Activated CD4-positive, alpha-beta T cell treated with anti-CD3 and anti-CD28 coated beads for 48 hours (primary cell): Measurements from ENCODE around the gene CELA2B.
"Not testable (repeated sequence)": the region's sequence is repeated elsewhere in the genome, so short reads cannot be mapped to it uniquely, and the experiment has no call there.

ENCODE experiments used
- DNase-seq: peaks from one replicate; pipeline ENCODE4 v3.0.0-alpha.2; 2020

CELA2B gene

DNA sequence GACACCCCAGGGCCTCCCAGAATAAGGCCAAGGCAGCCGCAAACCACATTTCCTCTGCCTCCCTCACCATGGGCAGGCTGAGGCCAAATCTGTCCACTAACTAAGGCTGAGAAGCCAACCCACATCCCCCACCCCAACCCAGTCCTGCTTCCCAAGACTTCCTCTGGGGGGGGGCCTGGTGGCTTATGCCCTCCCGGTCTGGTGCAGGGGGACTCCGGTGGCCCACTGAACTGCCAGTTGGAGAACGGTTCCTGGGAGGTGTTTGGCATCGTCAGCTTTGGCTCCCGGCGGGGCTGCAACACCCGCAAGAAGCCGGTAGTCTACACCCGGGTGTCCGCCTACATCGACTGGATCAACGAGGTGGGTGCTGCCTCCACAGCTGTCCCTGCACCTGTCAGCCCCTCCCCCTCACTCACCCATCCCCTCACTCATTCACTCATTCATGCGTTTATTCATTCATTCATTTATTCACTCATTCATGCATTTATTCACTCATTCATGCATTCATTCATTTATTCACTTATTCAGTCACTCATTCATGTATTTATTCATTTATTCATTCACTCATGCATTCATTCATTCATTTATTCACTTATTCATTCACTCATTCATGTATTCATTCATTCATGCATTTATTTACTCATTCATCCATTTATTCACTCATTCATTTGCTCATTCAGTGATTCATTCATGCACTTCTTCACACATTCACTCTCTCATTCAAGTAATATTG lies 30.3 kb upstream of the CELA2B start:
- no peak for DNase-seq

DNA sequence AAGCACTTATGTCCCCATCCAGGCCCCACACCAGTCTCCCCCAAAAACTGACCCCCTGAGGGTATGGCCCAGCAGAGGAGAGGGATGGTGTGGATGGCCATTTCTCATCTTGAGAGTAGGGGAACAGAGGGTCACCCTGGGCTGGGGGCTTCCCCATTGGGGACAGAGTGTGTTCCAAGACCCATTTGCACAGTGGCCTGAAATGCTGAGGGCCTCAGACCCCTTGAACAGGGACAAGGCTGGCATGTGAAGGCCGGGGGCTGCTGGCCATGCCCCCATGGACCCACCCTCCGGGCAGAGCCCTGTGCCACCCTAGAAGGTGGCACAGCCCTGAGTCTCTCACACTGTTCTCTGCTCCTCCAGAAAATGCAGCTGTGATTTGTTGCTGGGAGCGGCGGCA lies 29.7 kb upstream of the CELA2B start:
- DNase-seq, result no peak

DNA sequence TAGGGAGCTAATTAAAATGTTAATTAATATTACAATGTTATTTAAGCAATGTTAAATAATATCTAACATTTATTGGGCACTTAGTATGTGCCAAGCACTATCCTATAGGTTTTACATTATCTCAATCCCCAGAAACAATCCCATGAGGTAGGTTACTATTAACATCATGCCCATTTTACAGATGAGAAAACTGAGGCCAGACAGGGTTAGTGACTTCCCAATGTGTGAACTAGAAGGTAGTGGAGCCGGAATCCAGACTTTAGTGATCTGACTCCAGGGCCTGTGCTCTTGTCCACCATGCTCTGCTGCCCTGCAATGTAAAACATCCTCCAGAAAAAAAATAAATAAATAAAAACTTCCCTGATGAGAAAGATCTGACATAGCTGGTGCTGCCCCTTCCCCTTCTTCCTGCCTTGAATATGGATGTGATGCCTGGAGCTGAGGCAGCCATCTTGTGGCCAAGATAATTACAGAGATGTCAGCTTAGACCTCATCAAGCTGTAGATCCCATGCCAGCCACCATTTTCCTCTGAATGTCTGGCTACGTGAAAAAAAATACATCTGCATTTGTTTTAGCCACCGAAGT lies 26.9 kb upstream of the CELA2B start:
- no peak for DNase-seq

DNA sequence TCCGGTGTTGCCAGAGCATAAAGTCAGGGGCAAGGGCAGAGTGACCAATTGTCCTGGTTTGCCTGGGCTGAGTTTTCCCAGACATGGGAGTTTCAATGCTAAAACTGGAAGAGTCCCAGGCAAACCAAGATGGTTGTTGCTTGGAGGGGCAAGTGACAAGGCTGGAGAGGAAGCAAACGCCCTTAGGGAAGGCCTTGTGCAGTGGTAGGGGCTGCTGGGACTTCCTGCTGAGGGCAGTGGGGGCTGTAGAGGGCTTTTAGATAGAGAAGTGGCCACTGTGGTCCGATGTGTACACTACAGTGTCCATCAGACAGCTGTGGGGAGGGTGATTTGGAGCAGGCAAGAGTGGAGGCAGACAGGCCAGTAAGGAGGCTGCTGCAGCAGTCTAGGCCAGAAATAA lies 26.3 kb upstream of the CELA2B start:
- no peak for DNase-seq

DNA sequence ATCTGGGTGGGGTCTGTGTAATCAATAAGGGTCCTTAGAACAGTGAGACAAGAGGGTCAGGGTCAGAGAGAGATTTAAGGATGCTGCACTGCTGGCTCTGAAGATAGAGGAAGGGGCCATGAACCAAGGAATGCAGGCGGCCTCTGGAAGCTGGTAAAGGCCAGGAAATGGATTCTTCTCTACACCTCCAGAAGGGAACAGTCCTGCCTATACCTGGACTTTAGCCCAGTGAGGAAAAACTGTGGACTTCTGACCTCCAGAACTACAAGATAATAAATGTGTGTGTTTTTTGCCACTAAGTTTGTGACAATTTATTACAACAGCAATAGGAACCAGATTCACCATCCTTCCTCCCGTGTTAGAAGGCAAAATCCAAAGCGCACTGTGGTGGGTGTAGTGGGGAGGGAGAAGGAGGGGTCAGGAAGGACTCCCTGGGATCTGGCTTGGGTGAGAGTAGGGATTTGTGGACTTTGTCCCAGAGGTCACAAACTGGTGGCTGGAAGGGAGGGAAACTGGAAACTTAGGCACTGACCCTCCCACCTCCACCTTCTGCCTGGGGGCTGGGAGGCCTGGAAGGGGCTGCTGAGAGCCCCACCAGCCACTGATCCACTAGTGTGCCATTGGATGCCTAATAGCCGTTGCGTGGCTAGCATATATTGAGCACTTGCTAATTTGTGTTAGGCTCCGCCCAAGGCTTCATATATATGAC lies 24.7 kb upstream of the CELA2B start:
- DNase-seq, result no peak

DNA sequence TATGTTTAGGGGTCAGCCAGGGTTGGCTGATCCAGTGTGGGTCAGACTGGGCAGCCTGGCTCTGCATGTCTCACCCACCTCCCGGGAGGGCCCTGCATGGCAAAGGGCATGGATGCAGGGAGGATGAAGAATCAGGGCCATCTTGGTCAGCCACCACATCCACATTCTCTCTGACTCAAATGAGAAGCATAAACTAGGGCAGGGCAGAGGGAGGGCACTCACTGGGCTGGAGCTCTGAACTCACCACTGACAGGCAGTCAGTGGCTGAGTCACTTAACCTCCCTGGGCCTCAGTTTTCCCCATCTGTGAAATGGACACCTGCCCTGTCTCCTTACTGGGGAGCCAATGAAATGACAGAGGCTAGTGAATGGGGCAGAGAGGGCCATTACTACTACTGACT lies 23.7 kb upstream of the CELA2B start:
- DNase-seq, result no peak

DNA sequence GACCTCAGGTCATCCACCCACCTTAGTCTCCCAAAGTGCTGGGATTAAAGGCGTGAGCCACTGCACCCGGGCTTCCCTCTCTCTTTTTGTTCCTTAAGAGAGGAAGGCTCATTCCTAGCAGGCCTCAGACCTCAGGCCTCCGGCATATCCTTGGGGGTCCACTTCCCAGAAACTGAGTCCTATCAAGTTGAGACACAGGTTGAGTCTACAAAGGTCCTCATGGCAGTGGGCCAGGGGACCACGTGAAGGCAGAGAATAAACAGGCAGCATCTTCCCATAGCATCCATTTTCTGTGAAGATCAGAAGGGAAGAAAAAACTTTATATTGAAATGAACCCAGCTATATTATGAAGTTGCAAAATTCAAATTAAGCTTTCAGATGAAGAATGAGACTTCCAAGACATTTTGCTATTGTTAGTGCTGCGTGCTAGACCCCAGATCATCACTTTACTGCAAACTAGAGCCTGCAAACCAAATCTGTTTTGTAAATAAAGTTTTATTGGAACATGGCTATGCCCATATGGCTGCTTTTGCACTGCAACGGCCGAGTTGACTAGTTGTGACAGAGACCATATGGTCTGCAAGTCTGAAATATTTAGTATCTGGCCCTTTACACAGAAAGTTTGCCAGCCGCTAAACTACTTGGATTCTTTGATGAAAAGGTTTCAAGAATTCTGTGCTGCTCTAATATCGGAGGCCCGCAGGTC lies 22.9 kb upstream of the CELA2B start:
- DNase-seq, result no peak

DNA sequence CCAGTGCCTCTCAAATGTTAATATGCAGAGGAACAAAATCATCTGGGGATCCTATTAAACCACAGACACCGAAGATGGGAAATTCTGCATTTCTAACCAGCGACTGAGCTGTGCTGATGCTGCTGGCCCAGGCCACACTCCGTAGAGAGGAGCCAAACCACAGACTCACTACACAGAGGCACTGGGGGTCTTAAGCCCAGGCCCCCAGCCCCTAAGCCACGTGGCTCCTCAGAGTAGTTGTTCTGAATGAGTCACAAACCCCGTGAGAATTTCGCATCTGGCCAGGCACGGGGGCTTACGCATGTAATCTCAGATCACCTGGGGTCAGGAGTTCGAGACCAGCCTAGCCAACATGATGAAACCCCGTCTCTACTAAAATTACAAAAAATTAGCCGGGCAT lies 22.2 kb upstream of the CELA2B start:
- no peak for DNase-seq

DNA sequence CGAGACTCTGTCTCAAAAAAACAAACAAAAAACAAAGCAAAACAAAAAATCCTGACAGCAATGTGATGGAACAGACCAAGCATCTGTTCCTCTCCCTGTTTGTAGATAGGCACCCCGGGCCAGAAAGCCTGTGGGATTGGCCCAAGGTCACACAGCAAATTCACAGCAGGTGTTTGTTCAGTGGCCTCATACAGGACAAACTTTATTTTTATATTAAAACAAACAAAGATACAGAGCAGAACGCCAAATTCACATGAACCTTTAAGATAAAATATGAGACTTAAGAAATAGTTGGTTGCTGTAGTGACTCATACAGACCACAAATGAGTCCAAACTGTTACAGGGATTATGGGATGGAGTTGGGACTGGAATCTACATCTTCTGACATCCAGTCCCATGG lies 21.6 kb upstream of the CELA2B start:
- DNase-seq, result no peak

DNA sequence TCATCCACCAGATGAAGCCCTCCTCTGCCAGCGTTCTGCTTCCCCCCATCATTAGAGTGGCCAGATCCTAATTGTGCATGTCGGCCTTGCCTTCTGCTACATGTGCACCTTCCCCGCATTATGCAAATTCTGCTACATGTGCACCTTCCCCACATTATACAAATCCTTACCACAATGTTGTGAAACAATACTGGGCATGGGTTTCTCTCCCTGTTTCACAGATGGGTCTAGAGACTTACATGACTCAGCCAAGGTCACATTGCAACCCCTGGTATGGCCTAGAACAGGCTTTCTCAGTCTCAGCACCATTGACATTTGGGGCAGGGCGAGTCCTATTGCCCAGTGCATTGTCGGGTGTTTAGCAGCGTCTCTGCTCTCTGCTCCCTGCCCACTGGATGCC lies 20.4 kb upstream of the CELA2B start:
- DNase-seq, result no peak

DNA sequence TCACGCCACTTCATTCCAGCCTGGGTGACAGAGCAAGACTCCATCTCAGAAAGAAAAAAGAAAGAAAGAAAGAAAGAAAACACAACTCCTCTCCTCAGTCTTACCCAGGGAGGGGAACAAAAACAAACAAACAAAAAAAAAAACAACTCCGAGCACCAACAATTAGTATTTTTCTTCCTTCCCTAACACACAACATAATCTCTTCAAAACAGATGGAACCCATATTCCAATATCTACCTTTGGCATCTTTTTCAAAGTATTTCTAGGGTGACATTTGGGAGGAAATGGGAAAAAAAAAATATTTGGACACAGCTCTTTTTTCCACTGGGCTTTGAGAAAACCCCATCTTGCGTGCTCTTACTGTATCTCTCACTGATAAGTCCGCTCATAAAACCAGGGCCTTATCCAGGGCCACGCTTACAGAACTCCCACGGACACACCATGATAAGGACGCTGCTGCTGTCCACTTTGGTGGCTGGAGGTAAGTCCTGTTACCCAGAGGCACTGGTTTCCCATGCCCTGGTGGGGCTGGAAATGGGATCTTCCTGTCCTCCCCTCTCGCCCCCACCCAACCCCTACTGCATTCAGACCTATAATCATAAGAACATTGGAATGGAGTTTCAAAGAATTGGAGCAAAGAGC lies 19.5 kb upstream of the CELA2B start, which contains the start of gene CELA2A:
CELA2A (plus strand) TSS at position 420 of the 642 bp plus-strand sequence; CDS start at position 442, 22 bp downstream.
- no peak for DNase-seq

DNA sequence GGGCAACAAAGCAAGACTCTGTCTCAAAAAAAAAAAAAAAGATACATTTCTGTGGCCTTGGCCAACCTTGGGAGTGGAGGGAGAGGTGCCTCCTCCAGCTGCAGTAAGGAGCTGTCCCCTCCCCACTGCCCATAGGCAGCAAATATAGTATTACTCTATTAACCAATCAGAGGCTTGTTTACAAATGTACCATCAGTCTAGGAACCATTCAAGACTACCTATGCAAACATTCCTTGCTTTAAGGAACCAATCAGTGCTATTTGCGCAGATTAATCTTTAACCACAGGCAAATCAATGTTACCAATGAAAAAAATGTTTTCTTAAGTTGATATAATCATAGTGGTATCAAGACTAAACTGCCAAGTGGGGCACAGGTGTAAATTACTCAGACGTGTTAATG lies 18.3 kb upstream of the CELA2B start:
- no peak for DNase-seq

DNA sequence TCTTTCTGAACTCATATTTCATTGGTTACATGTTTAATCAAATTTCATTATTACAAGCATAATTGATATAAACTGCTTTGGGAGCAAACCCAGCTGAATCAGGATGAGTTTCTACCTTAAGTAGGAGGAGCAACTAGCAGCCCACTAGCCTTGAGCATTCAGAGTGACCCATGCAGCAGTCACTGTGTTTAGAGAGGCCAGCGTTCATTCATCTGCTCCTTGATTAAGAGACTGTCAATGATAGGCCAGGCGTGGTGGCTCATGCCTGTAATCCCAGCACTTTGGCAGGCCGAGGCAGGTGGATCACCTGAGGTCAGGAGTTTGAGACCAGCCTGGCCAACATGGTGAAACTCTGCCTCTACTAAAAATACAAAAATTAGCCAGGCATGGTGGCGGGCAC lies 17.5 kb upstream of the CELA2B start:
- not testable (repeated sequence) for DNase-seq

DNA sequence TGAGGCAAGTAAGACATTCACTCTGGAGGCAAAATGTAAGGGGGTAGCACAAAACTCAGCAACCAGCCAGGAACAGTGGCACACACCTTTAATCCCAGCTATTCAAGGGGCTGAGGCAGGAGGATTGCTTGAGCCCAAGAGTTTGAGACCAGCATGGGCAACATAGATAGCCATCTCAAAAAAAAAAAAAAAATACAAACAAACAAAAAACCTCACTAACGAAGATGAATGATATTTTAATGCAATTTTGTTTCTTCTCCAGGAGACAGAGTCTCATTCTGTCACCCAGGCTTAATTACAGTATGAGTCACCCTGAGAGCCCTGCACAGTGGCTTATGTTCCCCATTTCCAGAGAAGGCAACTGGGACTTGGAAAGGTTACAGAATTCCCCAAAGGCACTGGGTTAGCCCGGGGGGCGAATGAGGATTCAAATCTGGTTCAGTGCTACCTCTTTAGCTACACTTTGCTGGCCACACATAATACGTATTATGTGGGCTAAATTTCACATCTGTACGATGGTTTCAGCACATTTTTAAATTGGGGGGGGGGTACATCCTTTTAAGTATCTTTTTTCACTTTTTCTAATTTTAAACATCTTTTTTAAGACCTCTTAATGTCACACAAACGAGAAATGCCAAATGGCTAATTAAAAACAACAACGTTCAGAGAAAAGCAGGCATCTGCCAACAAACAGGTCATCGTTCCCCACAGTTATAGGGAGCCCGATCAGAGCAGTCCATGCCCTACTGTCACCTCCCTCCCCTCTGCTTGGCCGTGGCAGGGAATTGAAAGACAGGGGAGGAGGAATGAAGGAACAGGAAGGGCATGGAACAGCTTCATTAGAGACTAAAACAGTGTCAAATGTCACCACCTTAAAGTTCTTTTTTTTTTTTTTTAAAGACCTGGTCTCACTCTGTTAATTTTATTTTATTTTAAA lies 15.9 kb upstream of the CELA2B start:
- no peak for DNase-seq

DNA sequence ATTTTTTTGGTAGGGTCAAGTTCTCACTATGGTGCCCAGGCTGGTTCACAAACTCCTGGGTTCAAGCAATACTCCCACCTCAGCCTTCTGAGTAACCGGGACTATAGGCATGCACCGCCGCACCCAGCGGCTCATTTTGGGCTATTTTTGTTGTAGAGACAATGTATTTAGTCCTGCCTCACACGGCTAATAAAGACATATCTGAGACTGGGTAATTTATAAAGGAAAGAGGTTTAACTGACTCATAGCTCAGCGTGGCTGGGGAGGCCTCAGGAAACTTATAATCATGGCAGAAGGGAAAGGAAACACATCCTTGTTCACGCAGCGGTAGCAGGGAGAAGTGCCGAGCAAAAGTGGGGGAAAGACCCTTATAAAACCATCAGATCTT lies 15.2 kb upstream of the CELA2B start:
- DNase-seq, result no peak

DNA sequence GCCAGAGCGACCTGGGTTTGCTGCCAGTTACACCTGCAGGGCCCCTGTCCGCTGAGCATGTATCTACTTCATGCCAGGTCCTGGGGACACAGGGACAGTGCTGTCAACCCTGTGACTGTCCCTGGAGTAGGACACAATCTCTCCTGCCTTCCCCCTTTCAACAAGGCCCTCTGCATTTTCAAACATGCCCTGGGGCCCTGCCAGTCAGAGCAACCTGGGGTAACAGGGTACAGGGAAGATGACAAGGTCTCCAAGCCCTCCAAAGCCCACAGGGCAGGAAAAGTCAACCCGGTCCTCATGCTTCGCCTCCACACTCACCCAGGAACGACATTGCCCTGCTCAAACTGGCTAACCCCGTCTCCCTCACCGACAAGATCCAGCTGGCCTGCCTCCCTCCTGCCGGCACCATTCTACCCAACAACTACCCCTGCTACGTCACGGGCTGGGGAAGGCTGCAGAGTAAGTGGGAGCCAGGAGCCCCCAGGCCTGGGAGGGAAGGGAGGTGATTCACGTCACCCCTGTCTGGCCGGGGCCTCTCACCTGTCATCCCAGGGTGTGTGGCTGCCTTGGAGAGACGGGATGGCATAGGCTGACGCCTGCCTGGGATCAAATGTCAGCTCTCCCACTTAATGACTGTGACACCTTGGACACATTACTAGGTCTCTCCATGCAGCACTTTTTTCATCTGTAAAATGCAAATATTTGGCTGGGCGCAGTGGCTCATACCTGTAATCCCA lies 12.7 kb upstream of the CELA2B start:
- not testable (repeated sequence) for DNase-seq

DNA sequence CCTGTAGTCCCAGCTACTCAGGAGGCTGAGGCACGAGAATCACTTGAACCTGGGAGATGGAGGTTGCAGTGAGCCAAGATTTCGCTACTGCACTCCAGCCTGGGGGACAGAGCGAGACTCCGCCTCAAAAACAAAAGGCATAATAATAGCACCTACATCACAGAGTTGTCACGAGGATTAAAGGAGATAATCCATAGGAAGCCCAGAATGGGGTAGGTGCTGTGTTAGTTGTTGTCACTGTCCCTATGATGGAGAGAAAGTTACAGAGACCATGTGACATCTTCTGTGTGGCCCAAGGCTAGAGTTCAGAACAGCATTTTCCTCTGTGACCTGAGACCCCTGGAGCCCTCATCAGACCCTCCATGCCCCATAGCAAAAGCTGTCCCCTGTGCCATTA lies 12.0 kb upstream of the CELA2B start:
- not testable (repeated sequence) for DNase-seq

DNA sequence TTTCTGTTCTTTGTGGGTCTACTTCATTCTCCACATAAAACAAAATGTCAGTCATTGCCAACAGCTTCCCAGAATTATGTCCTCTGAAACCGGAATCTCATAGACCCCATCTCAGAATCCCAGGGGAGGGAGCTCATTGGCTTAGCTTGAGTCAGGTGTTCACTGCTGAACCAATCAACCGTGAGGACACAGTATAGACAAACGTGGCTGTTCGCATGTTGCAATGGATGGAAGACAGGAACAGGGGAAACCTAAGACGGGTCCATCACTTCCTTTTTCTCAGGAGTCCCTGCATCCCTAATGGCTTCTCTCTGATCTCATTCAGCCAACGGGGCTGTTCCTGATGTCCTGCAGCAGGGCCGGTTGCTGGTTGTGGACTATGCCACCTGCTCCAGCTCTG lies 10.2 kb upstream of the CELA2B start:
- no peak for DNase-seq

DNA sequence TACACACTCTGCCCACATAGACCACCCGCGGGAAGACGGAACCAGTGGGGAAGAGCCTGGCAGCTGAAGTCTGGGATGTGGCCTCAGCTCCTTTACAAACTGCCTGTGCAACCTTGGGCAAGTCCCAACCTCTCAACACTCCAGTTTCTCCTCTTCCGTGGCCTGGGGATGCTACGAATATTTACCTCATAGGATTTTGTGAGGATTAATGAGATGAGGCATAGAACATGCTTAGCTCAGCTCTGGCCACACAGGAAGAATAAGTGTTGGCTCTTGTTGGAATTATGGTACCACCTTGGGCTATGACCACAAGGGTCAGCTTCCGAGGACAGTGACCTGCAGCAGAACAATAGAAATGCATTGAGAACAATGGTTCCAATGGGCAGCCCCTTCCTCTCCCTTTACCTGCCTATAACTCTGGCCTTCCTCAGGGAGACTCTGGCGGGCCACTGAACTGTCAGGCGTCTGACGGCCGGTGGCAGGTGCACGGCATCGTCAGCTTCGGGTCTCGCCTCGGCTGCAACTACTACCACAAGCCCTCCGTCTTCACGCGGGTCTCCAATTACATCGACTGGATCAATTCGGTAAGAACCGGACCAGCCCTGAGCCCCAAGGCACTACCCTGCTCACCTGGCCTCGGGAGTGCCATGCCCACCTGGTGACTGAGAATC lies 8.8 kb upstream of the CELA2B start:
- not testable (repeated sequence) for DNase-seq

DNA sequence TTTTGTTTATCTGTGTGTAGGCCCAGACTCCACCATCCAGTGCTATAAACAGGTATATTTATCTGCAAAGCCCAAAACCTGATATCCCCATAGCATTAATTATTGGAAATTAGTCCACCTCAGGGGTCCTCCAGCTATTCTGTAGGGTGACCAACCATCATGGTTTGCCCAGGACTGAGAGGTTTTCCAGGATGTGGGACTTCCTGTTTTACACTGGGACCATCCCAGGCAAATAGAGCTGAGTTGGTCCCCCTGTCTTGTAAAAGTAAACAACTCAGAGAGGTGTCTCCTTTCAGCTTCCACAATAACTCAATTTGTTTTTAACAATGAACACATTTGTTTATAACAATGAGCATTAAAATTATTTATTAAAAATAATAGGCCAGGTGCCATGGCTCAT lies 7.8 kb upstream of the CELA2B start:
- no peak for DNase-seq

DNA sequence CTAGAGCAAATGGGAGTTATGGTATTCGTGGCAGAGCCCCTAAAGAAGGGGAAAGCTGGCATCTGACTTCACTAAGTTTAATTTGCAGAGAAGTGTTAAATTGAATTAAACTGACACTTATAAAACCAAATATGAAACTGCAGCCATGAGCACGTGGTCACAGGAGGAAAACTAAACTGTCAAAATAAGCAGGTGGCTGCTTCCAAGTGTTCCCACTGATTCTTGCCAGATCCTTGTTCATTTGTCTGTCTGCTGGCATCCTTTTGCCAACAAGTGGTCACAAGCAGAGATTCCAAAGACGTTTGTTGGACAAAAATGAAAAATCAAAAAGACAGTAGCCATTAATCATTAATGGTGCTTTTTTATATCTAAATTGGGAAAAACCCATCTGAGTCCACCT lies 6.5 kb upstream of the CELA2B start:
- no peak for DNase-seq
